Measurements from ENCODE around the gene GALNT2.

DNA sequence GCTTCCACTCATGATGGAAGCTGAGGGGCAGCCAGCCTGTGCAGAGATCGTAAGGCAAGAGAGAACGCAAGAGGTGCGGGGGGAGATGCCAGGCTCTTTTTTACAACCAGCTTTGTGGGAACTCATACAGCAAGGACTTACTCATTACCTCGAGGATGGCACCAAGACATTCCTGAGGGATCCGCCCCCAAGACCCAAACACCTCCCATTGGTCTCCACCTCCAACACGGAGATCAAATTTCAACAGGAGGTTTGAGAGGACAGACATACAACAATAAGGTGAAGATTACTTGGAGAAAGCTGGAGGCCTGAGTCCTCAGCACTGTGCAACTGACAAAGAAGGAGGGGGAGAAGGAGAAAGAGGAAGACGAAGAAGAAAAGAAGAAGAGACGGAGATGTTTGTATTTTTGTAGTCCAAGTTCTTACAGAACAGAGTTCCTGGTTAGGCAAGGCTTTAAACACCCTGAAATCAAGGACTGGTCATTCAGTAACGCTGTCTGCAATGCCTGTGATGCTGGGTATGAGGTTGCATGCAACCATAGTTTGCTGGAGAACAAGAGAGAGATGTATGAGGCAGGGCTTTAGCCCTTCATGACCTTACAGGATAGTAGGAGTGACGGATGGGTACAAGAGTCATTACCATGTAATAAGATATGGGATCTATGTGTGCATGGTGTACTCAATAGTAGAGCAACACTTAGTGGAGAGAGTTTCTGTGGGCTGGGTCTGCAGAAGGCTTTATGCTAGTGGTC lies 19.7 kb upstream of the GALNT2 start:
- no peak for TF ChIP-seq ZNF70 (CRISPR knock-in tag; IDR thresholded peaks at IDR 0.05)
- TF ChIP-seq, protein P1, sequence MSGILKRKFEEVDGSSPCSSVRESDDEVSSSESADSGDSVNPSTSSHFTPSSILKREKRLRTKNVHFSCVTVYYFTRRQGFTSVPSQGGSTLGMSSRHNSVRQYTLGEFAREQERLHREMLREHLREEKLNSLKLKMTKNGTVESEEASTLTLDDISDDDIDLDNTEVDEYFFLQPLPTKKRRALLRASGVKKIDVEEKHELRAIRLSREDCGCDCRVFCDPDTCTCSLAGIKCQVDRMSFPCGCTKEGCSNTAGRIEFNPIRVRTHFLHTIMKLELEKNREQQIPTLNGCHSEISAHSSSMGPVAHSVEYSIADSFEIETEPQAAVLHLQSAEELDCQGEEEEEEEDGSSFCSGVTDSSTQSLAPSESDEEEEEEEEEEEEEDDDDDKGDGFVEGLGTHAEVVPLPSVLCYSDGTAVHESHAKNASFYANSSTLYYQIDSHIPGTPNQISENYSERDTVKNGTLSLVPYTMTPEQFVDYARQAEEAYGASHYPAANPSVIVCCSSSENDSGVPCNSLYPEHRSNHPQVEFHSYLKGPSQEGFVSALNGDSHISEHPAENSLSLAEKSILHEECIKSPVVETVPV (CRISPR knock-in tag; IDR thresholded peaks at IDR 0.05) = no peak
